Neutrophil (primary cell): ENCODE results near the gene LAMB3.

Experiments used
- H3K27ac ChIP-seq: fragments of 200-600 bp; sonication (generic); 2 replicates; pipeline ENCODE4 v1.5.1; 2016; ENCODE audit warnings: mild to moderate bottlenecking, moderate library complexity
- H3K27me3 ChIP-seq: fragments of 200-600 bp; sonication (generic); 2 replicates; pipeline ENCODE4 v1.6.0; 2016; ENCODE audit warnings: mild to moderate bottlenecking
- H3K36me3 ChIP-seq: fragments of 200-600 bp; sonication (generic); 2 replicates; pipeline ENCODE4 v1.5.1; 2017
- H3K4me1 ChIP-seq, 2 experiments: fragments of 200-600 bp in 1 of 2; sonication (generic) in 1 of 2; 1 replicate in 1 of 2; 2 replicates in 1 of 2; pipeline versions ENCODE4 v1.5.1 to v1.6.1; 2013 to 2016; ENCODE audit warnings: low read depth in 1 of 2, low read length in 1 of 2, mild to moderate bottlenecking in 1 of 2, moderate library complexity in 1 of 2; ENCODE audit not compliant: control insufficient read depth in 1 of 2, insufficient read depth in 1 of 2
- H3K4me3 ChIP-seq, 2 experiments: fragments of 200-600 bp in 1 of 2; sonication (generic) in 1 of 2; 1 replicate in 1 of 2; 2 replicates in 1 of 2; pipeline ENCODE4 v1.5.1; 2013 to 2016; ENCODE audit warnings: low read depth in 1 of 2, low read length in 1 of 2, mild to moderate bottlenecking in 1 of 2, moderate library complexity in 1 of 2
- H3K9me3 ChIP-seq: fragments of 200-600 bp; sonication (generic); 2 replicates; pipeline ENCODE4 v1.5.1; 2016
- CTCF ChIP-seq: fragments of 200-600 bp; sonication (generic); IDR thresholded peaks from 2 replicates; pipeline ENCODE4 v1.5.1; 2016; ENCODE audit warnings: antibody characterized with exemption

LAMB3 gene

GRCh38 chr1:209601809-209602657, 50.2 kb downstream of the LAMB3 start:
- peak; percentile 28 for TF ChIP-seq CTCF

DNA sequence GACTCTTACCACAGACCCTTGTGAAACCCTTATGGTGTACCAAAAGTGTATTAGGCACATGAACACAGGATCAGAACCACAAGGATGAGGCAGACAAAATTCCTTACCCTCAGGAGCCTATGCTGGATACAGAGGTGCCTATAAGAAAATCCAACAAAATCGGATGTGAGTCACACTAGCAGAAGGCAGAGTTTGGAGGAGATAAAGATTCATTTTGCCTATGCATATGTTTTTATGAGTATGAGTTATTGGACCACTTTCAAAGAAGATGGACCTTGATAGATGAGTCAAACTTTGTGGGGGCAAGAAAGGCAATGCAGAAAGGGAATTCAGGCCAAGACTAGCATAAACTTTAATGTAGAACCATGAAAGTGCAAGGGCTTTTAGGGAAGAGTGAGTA, 51.7 kb downstream of the LAMB3 start:
- no peak for TF ChIP-seq CTCF
- Histone ChIP-seq H3K27ac (no peak overlapping the region), H3K27me3 (peaks cover 60% of the 10 kb centered on the region), H3K4me3 (no peak overlapping the region), H3K4me1 (peaks cover 37% of the 10 kb centered on the region in 2 experiments), H3K36me3 (no peaks in the 10 kb centered on the region), H3K9me3 (no peaks in the 10 kb centered on the region)

More at GRCh38 chr1:209601809-209602657, 50.2 kb downstream of the LAMB3 start:
- Histone ChIP-seq H3K36me3 (no peaks in the 10 kb centered on the region), H3K4me3 (no peak overlapping the region), H3K9me3 (no peaks in the 10 kb centered on the region), H3K4me1 (peaks cover 52% of the 10 kb centered on the region in 2 experiments), H3K27me3 (peaks cover 45% of the 10 kb centered on the region), H3K27ac (no peak overlapping the region)

- Histone ChIP-seq H3K27ac (no peak overlapping the region), H3K36me3 (no peaks in the 10 kb centered on the region), H3K27me3 (peaks cover 83% of the 10 kb centered on the region), H3K9me3 (no peaks in the 10 kb centered on the region), H3K4me3 (no peak overlapping the region), H3K4me1 (peaks cover 14 to 18% of the 10 kb centered on the region in 2 experiments)
- no peak for TF ChIP-seq CTCF
Observed at GRCh38 chr1:209598227-209598626, 54.0 kb downstream of the LAMB3 start.

DNA sequence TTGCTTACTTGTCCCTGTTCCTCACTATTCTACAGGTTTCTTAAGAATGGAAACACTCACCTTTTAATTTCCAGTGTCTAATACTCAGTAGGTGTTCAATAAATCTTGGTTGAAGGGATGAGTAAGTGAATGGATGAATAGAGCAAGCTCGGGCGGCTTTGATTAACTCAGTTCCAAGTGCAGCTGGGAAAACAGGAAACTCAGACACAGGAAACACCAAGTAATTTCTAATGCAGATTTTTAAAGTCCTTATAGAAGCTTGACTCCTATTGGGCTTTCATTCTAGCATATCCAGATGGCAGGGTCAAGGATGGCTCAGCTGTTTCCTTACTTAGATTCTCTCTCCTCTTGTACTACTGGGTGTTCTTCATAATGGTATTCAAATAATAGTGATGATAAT, 54.7 kb downstream of the LAMB3 start:
- Histone ChIP-seq H3K27me3 (peaks cover 84% of the 10 kb centered on the region), H3K27ac (no peak overlapping the region), H3K4me3 (no peak overlapping the region), H3K36me3 (no peaks in the 10 kb centered on the region), H3K9me3 (no peaks in the 10 kb centered on the region), H3K4me1 (peaks cover 11 to 16% of the 10 kb centered on the region in 2 experiments)
- no peak for TF ChIP-seq CTCF

- H3K27ac ChIP-seq: no peak overlapping the region
- H3K36me3 ChIP-seq: no peaks in the 10 kb centered on the region
- no peak overlapping the region for H3K4me3 ChIP-seq
- no peaks in the 10 kb centered on the region for H3K9me3 ChIP-seq
- TF ChIP-seq CTCF: no peak
- peaks cover 2 to 7% of the 10 kb centered on the region in 2 experiments for H3K4me1 ChIP-seq
- H3K27me3 ChIP-seq: peaks cover 92% of the 10 kb centered on the region
Observed at GRCh38 chr1:209595599-209596285, 56.5 kb downstream of the LAMB3 start.
